AG04449 (cell line): ENCODE data around the gene CD1B.
"Not testable (repeated sequence)": the region's sequence is repeated elsewhere in the genome, so short reads cannot be mapped to it uniquely, and the experiment has no call there.

Experiments
- CTCF ChIA-PET: fragments of 350-600 bp; formaldehyde crosslinking; extraction: SDS; loops from one replicate; lab custom pipeline; 2021; ENCODE audit warnings: antibody characterized with exemption; lab: Yijun Ruan, JAX
- POLR2A ChIA-PET: fragments of 400-600, 350-600 bp; formaldehyde crosslinking; extraction: SDS; loops from one replicate; lab custom pipeline; 2020; ENCODE audit warnings: antibody characterized with exemption, inconsistent platforms; lab: Yijun Ruan, JAX
- DNase-seq: peaks from one replicate; pipeline ENCODE4 v3.0.0-alpha.2; 2010; ENCODE audit warnings: low read depth, low spot score
- H3K4me3 ChIP-seq: 2 replicates; pipeline ENCODE4 v1.5.1; 2011; ENCODE audit warnings: low read depth, mild to moderate bottlenecking, control low read depth, low read length
- TF ChIP-seq, protein P1 (sequence below): IDR thresholded peaks from one replicate; pipeline ENCODE4 v1.5.1; 2011; ENCODE audit warnings: mild to moderate bottlenecking, moderate library complexity, low read length, control low read depth, inconsistent platforms; ENCODE audit not compliant: insufficient read depth; ENCODE audit errors: missing control alignments

Gene CD1B

GRCh38 chr1:158331481-158332150 is at the start of gene CD1B:
Gene CD1B (minus strand): TSS chr1:158331531. CDS start chr1:158331423, 108 bp downstream.
- TF ChIP-seq, protein P1, sequence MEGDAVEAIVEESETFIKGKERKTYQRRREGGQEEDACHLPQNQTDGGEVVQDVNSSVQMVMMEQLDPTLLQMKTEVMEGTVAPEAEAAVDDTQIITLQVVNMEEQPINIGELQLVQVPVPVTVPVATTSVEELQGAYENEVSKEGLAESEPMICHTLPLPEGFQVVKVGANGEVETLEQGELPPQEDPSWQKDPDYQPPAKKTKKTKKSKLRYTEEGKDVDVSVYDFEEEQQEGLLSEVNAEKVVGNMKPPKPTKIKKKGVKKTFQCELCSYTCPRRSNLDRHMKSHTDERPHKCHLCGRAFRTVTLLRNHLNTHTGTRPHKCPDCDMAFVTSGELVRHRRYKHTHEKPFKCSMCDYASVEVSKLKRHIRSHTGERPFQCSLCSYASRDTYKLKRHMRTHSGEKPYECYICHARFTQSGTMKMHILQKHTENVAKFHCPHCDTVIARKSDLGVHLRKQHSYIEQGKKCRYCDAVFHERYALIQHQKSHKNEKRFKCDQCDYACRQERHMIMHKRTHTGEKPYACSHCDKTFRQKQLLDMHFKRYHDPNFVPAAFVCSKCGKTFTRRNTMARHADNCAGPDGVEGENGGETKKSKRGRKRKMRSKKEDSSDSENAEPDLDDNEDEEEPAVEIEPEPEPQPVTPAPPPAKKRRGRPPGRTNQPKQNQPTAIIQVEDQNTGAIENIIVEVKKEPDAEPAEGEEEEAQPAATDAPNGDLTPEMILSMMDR: no peak
- ChIA-PET POLR2A (no interaction called here), CTCF (no interaction called here)
- no peak within 1 kb of the TSS for H3K4me3 ChIP-seq
- no peak for DNase-seq

DNA sequence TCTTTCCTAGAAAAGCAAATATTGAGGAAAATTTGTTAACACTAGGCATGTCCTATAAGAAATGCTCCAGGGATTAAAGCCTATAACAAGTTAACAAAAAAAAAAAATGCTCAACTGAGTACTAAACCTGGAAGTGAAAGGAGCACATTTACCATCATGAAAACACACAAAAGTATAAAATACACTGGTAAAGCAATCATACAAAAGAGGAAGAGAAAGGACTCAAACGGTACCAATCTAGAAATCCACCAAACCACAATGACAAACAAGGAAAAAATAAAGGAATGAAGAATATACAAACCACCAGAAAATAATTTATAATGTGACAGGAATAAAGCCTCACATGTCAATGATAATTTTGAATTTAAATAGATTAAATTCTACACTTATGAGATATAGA is 43.5 kb upstream of the CD1B start:
- ChIA-PET CTCF (no interaction called here), POLR2A (no interaction called here)
- TF ChIP-seq, protein P1: no peak
- H3K4me3 ChIP-seq: no peak overlapping the region
- no peak for DNase-seq

- POLR2A ChIA-PET, DNase-seq, H3K4me3 ChIP-seq, CTCF ChIA-PET: not testable (repeated sequence)
Observed at GRCh38 chr1:158374101-158374500, 42.8 kb upstream of the CD1B start.

DNA sequence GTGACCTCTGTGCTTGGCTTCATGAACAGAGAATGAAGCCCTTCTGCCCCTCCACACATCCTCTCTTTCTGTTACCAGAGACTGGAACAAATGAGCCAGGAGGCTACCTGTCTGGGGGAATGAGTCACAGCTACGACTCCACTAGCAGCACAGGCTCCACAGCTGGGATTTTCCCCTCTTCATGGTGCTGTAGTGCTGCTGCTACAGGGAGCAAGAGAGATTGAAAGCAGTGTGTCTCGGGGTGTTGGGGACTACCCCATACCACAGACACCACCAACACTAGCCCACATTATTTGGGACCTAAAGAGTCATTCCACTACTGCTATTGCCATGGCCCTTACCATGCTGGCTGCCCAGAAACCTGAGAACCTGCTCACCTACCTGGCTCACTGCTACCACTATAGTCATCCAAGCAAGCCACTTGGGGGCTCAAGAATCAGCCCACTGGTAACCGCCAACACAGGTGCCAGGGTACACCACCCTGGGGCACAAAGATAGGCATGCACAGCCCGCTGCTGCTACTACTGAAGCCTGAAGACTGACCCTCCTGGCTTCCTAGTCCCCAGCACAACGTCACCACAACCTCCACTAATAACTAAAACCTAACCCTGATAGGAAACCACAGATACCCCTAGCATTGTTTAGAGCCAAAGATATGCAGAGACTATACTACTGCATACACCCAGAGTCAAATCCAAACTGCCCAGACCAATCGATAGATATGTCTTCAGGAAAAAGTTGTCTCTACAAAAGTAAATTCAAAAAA is 40.0 kb upstream of the CD1B start:
- CTCF ChIA-PET: no interaction called here
- POLR2A ChIA-PET: no interaction called here
- DNase-seq: no peak
- no peak overlapping the region for H3K4me3 ChIP-seq
- TF ChIP-seq, protein P1: no peak

DNA sequence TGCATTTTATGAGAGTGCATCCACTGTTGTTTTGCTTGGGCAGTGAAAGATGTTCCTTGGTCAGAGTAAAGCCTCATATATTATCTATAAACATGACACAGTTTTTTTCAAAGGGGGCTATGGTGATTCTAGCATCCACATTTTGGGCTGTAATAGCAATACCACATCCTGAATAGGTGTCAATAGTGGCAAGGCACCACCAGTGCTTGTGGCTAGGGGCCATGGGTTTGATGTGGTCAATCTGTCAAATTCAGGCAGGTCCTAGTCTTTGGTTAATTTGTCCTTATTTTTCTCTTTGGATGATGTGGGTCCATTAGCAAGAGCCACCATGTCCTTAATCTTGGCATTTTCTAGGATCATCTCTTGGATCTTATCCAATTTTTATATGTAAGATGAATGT is 35.5 kb upstream of the CD1B start:
- TF ChIP-seq, protein P1: no peak
- no peak for DNase-seq
- H3K4me3 ChIP-seq: no peak overlapping the region
- ChIA-PET POLR2A (no interaction called here), CTCF (no interaction called here)

DNA sequence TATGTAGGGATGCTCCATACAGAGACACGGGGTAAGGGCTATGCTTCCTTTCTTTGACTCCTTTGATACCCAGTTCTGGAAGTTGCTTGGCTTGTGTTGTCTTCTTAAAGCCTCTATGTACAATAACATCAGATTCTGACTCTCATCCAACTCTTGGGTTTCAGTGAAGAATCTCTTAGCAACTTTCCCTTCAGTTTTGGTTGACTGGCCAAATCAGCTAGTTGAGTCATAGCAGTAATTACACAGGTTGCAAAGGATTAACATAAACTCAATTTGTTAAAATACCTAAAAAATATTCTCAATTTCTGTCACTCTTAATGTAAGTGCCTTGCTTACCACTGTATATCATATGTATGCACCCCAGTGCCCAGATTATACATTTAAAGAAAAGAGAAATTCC is 31.6 kb upstream of the CD1B start:
- no peak for DNase-seq
- H3K4me3 ChIP-seq: no peak overlapping the region
- TF ChIP-seq, protein P1: no peak
- ChIA-PET POLR2A (no interaction called here), CTCF (no interaction called here)
